Vagina (tissue), 2 donors: ENCODE measurements around the gene UNC80. TPM values are rescaled to one million over a fixed set of nuclear protein-coding genes. Genes with fewer than 3 reads are reported as not detected.

Experiments used
- DNase-seq, 2 donors: peaks; one replicate each; pipeline ENCODE4 v3.0.0-alpha.2; 2017; ENCODE audit errors: extremely low spot score in 2 of 2
- H3K27ac ChIP-seq: fragments of 200-600 bp; sonication (generic); one replicate; pipeline ENCODE4 v1.5.1; 2019
- H3K27me3 ChIP-seq: fragments of 200-600 bp; sonication (generic); one replicate; pipeline ENCODE4 v1.5.1; 2019
- H3K36me3 ChIP-seq, 2 donors: fragments of 200-600 bp; sonication (generic); one replicate each; pipeline ENCODE4 v1.5.1; 2017 to 2019
- H3K4me1 ChIP-seq: fragments of 200-600 bp; sonication (generic); one replicate; pipeline ENCODE4 v1.5.1; 2019
- H3K4me3 ChIP-seq, 2 donors: fragments of 200-600 bp; sonication (generic); 1 replicate in 1 of 2; 2 replicates in 1 of 2; pipeline ENCODE4 v1.5.1; 2016 to 2019
- H3K9me3 ChIP-seq: fragments of 200-600 bp; sonication (generic); one replicate; pipeline ENCODE4 v1.5.1; 2019
- POLR2A ChIP-seq, 2 donors: fragments of 450-650 bp; IDR thresholded peaks; one replicate each; pipeline ENCODE4 v1.6.1; 2017; ENCODE audit warnings: antibody characterized with exemption in 2 of 2, mild to moderate bottlenecking in 2 of 2, moderate library complexity in 2 of 2
- POLR2AphosphoS5 ChIP-seq, 2 donors: sonication (generic); formaldehyde crosslinking; IDR thresholded peaks; one replicate each; pipeline ENCODE4 v1.9.0; 2017; ENCODE audit warnings: antibody characterized with exemption in 2 of 2, mild to moderate bottlenecking in 2 of 2, low read depth in 1 of 2; ENCODE audit not compliant: insufficient read depth in 1 of 2
- intact Hi-C: fragments of 100-400 bp; cut with DNase I; formaldehyde crosslinking; loops from one replicate; pipeline ENCODE4 v1.15.1; 2023
- total RNA-seq: library from RNA; depleted of rRNA; stranded (reverse); fragments of >200 nt; gene quantifications from one replicate; pipeline ENCODE4 v1.2.3, GENCODE V29; 2016
- TF ChIP-seq, protein P1 (sequence below), 3 experiments: fragments of 450-650 bp in 2 of 3; fragments of 200-600 bp in 1 of 3; sonication (generic) in 1 of 3; IDR thresholded peaks; one replicate each; pipeline ENCODE4 v1.5.1; 2017 to 2019; ENCODE audit warnings: antibody characterized with exemption in 3 of 3, mild to moderate bottlenecking in 2 of 3, moderate library complexity in 2 of 3

UNC80 gene
- total RNA-seq, 1 donor from 2014 or later, result 0.25 TPM

- no peaks in the 10 kb centered on the region for H3K36me3 ChIP-seq
- no peaks in the 10 kb centered on the region for H3K9me3 ChIP-seq
- no peak overlapping the region for H3K4me3 ChIP-seq
- no peaks in the 10 kb centered on the region for H3K27me3 ChIP-seq
- intact Hi-C loops, result no loop called here
- H3K27ac ChIP-seq, result no peak overlapping the region
- DNase-seq, result no peak
- H3K4me1 ChIP-seq, result no peaks in the 10 kb centered on the region
- TF ChIP-seq, protein P1, sequence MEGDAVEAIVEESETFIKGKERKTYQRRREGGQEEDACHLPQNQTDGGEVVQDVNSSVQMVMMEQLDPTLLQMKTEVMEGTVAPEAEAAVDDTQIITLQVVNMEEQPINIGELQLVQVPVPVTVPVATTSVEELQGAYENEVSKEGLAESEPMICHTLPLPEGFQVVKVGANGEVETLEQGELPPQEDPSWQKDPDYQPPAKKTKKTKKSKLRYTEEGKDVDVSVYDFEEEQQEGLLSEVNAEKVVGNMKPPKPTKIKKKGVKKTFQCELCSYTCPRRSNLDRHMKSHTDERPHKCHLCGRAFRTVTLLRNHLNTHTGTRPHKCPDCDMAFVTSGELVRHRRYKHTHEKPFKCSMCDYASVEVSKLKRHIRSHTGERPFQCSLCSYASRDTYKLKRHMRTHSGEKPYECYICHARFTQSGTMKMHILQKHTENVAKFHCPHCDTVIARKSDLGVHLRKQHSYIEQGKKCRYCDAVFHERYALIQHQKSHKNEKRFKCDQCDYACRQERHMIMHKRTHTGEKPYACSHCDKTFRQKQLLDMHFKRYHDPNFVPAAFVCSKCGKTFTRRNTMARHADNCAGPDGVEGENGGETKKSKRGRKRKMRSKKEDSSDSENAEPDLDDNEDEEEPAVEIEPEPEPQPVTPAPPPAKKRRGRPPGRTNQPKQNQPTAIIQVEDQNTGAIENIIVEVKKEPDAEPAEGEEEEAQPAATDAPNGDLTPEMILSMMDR (IDR thresholded peaks at IDR 0.05), result no peak
- no peak for TF ChIP-seq POLR2A (IDR thresholded peaks at IDR 0.05)
- no peak for TF ChIP-seq POLR2AphosphoS5 (IDR thresholded peaks at IDR 0.05; ENCODE audit: insufficient read depth in 1 of 2, low read depth in 1 of 2)
Observed at GRCh38 chr2:209818939-209819338, 47.3 kb downstream of the UNC80 start.

DNA sequence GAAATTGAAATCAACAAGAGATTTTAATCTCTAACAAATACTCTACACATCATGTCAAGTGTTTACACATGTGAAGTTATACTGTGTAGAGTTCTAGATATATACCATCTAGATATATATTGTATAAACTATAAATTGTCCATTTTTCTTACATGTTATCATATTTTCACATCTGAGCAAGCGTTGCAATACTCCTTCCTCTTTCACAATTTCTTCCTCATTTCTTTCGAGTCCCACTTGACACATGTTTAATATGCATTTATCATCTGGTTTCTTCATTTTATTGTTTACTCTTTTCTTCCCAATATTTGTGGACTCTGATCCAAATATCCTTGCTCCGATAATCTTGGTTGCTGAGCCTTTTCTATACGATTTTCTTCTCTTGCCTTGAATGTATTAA lies 50.2 kb downstream of the UNC80 start:
- Histone ChIP-seq H3K27ac (no peak overlapping the region), H3K4me1 (no peaks in the 10 kb centered on the region), H3K27me3 (no peaks in the 10 kb centered on the region), H3K9me3 (no peaks in the 10 kb centered on the region), H3K4me3 (no peak overlapping the region), H3K36me3 (no peaks in the 10 kb centered on the region)
- intact Hi-C loops, result no loop called here
- no peak for TF ChIP-seq POLR2AphosphoS5 (IDR thresholded peaks at IDR 0.05; ENCODE audit: insufficient read depth in 1 of 2, low read depth in 1 of 2)
- no peak for TF ChIP-seq POLR2A (IDR thresholded peaks at IDR 0.05)
- TF ChIP-seq, protein P1 (IDR thresholded peaks at IDR 0.05), result no peak
- no peak for DNase-seq

GRCh38 chr2:209823484-209823883 lies 51.9 kb downstream of the UNC80 start:
- H3K27me3 ChIP-seq, result no peaks in the 10 kb centered on the region
- H3K27ac ChIP-seq, result no peak overlapping the region
- DNase-seq, result no peak
- H3K4me3 ChIP-seq, result no peak overlapping the region
- no peaks in the 10 kb centered on the region for H3K9me3 ChIP-seq
- intact Hi-C loops, result no loop called here
- no peaks in the 10 kb centered on the region for H3K36me3 ChIP-seq
- H3K4me1 ChIP-seq, result no peaks in the 10 kb centered on the region
- TF ChIP-seq POLR2AphosphoS5 (IDR thresholded peaks at IDR 0.05; ENCODE audit: insufficient read depth in 1 of 2, low read depth in 1 of 2) (no peak), POLR2A (IDR thresholded peaks at IDR 0.05) (no peak)
- TF ChIP-seq, protein P1 (IDR thresholded peaks at IDR 0.05), result no peak

DNA sequence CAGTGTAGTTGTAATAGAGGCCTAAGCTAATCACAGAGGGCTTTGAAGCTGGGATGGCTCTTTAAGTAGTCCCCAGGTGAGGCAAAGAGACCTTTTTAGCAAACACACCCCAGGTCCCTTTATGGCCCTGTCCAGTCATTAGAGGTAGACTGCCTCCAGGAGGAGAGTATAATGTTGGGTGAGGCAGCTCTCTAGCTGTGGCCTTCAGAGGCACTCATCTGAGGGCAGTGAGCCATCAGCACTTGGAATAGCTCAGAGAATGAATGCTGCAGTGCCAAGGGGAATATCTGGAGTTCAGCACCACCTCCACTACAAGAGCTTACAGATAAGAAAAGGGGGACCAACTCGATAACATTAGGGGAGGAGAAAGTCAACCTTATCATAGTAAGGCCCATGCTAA lies 52.8 kb downstream of the UNC80 start:
- TF ChIP-seq POLR2A (IDR thresholded peaks at IDR 0.05), result no peak
- TF ChIP-seq POLR2AphosphoS5 (IDR thresholded peaks at IDR 0.05; ENCODE audit: insufficient read depth in 1 of 2, low read depth in 1 of 2), result no peak
- TF ChIP-seq, protein P1 (IDR thresholded peaks at IDR 0.05), result no peak
- Histone ChIP-seq H3K27ac (no peak overlapping the region), H3K4me1 (no peaks in the 10 kb centered on the region), H3K27me3 (no peaks in the 10 kb centered on the region), H3K4me3 (no peak overlapping the region), H3K36me3 (no peaks in the 10 kb centered on the region), H3K9me3 (no peaks in the 10 kb centered on the region)
- intact Hi-C loops, result no loop called here
- DNase-seq, result no peak

GRCh38 chr2:209830722-209831465 lies 59.3 kb downstream of the UNC80 start:
- no peaks in the 10 kb centered on the region for H3K4me1 ChIP-seq
- DNase-seq, result no peak
- no peak overlapping the region for H3K4me3 ChIP-seq
- no peaks in the 10 kb centered on the region for H3K36me3 ChIP-seq
- no peak overlapping the region for H3K27ac ChIP-seq
- H3K27me3 ChIP-seq, result no peaks in the 10 kb centered on the region
- intact Hi-C loops, result no loop called here
- no peak for TF ChIP-seq POLR2AphosphoS5 (IDR thresholded peaks at IDR 0.05; ENCODE audit: insufficient read depth in 1 of 2, low read depth in 1 of 2)
- no peak for TF ChIP-seq POLR2A (IDR thresholded peaks at IDR 0.05)
- TF ChIP-seq, protein P1 (IDR thresholded peaks at IDR 0.05), result no peak
- H3K9me3 ChIP-seq, result no peaks in the 10 kb centered on the region
